NCI-H2196 treated with DMSO at 0.1 percent for 48 hours (cell line): ENCODE data around the gene C1QTNF4.
"Not testable (repeated sequence)": the region's sequence is repeated elsewhere in the genome, so short reads cannot be mapped to it uniquely, and the experiment has no call there.

Experiments used
- DNase-seq: peaks from one replicate; lab custom pipeline; 2025; ENCODE audit not compliant: unreplicated experiment; lab: John Stamatoyannopoulos, UW

The C1QTNF4 gene

DNA sequence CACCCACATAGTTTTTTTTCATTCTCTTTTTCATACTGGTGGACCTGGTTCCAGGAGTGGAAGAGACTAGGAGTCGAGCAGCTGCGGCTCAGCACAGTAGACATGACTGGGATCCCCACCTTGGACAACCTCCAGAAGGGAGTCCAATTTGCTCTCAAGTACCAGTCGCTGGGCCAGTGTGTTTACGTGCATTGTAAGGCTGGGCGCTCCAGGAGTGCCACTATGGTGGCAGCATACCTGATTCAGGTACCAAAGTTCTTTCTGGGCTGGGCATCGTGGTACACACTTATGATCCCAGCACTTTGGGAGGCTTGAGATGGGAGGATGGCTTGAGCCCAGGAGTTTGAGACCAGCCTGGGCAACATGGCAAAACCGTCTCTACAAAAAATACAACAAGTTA lies 24.6 kb downstream of the C1QTNF4 start:
- DNase-seq = no peak

DNA sequence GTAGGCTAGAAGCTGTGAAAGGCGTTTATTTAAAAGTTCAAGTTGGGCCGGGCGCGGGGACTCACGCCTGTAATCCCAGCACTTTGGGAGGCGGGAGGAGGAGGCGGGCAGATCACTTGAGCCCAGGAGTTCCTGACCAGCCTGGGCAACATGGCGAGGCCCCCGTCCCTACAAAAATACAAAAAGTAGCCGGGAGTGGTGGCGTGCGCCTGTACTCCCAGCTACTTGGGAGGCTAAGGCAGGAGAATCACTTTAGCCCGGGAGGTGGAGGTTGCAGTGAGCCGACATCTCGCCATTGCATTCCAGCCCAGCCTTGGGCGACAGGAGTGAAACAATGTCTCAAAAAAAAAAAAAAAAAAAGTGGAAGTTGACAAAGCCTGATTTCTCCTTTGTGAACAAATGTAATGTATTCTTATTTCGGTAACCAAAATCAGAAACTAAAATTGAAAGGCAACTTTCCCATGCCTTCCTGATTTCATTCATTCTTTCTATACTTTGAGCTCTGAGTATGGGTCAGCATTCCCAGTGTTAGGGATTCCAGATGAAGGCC lies 28.0 kb downstream of the C1QTNF4 start:
- no peak for DNase-seq

DNA sequence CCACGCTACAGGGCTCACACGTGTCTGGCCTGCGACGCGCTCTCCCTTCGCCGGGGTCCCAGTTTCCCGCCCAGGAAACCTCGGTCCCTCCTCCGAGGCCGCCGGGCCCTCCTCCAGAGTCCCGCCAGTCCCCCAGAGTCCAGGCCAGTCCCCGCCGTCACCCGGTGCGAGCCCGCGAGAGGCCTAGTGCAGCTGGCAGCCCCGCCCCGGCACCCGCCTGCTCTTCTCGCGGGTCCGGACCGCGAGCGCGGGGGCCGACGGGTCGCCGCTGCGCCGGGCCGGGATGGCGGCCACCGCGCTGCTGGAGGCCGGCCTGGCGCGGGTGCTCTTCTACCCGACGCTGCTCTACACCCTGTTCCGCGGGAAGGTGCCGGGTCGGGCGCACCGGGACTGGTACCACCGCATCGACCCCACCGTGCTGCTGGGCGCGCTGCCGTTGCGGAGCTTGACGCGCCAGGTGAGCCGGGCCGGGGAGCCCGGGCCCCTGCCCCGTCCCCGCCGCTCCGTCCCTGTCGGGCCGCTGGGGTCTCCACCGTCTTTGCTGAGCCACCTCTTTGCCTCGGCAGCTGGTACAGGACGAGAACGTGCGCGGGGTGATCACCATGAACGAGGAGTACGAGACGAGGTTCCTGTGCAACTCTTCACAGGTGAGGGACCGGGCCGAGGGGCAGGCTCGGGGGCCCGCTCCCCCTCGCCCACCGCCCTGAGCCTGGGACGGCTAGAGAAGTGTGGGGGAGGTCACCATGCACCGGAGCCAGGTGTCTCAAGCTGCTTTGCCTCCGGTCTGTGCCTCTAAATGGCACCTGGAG lies 28.7 kb downstream of the C1QTNF4 start, which contains the start of gene PTPMT1:
PTPMT1 (plus strand) TSS at position 260 of the 809 bp plus-strand sequence; CDS start at position 284, 24 bp downstream.
- DNase-seq = peak; percentile 47

DNA sequence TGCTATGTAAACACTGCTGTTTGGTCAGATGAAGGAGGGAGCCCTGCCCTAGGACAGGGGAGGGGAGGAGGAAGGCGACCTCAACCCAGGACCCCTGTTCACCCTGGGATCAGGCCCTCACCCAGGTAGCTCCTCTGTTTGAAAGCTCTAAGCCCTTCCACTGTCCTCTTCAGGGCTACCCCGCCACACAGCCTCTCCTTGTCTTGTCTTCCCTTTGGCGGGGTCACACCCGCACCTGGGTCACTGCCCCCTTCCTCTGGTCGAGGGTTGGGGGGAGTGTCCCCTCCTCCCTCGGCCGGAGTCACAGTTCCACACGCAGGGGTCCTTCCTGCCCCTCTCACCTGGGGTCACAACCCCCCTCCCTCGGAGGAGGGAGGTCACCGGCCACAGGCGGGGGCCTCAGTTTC lies 29.3 kb downstream of the C1QTNF4 start:
- no peak for DNase-seq

DNA sequence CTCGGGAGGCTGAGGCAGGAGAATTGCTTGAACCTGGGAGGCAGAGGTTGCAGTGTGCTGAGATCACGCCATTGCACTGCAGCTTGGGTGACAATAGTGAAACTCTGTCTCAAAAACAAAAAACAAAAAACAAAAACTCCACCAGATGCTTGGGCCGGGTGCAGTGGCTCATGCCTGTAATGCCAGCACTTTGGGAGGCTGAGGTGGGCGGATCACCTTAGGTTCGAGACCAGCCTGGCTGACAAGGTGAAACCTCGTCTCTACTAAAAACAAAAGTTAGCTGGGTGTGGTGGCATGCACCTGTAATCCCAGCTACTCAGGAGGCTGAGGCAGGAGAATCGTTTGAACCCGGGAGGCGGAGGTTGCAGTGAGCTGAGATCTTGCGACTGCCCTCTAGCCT lies 29.8 kb downstream of the C1QTNF4 start:
- DNase-seq = not testable (repeated sequence)

DNA sequence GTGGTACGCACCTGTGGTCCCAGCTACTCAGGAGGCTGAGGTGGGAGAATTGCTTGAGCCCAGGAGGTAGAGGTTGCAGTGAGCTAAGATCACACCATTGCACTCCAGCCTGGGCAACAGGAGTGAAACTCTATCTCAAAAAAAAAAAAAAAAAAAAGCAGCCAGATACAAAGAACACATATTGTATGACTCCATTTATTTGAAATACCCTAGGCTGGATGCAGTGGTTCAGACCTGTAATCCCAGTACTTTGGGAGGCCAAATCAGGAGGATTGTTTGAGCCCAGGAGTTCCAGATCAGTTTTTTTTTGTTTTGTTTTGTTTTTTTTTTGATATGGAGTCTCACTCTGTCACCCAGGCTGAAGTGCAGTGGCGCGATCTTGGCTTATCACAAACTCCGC lies 31.8 kb downstream of the C1QTNF4 start:
- not testable (repeated sequence) for DNase-seq

DNA sequence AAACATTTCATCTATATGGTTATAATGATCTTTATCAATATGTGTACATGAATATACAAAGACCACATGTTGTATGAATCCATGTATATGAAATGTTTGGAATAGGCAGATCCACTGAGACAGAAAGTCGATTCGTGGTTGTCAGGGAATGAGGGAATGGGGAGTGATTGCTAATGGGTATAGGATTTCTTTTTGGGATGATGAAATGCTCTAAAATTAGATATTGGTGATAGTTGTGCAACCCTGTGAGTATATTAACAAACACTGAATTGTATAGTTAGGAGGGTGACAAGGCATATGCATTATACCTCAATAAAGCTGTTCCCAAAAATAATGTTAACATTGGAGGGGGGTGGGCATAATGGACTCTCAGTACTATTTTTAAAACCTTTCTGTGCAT lies 33.8 kb downstream of the C1QTNF4 start:
- no peak for DNase-seq

DNA sequence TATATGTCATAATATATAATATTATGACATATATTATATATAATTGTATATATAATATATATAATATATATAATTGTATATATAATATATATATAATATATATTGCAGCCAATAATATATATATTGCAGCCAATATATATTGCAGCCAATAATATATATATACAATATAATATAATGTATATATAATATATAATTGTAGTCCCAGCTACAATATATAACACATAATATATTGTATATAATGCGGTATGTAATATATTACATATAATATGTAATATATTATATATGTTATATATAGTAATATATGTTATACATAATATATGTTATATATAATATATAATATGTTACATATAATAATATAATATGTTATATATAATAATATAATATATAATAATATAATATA lies 35.5 kb downstream of the C1QTNF4 start:
- no peak for DNase-seq

DNA sequence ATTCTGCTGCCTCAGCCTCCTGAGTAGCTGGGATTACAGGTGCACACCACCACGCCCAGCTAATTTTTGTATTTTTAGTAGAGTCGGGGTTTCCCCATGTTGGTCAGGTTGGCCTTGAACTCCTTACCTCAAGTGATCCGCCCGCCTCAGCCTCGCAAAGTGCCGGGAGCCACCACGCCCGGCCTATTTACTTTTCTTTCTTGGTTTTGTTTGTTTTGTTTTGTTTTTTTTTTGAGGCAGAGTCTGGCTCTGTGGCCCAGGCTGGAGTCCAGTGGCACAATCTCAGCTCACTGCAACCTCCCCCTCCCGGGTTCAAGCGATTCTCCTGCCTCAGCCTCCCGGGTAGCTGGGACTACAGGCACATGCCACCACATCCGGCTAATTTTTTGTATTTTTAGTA lies 37.2 kb downstream of the C1QTNF4 start:
- DNase-seq = not testable (repeated sequence)

DNA sequence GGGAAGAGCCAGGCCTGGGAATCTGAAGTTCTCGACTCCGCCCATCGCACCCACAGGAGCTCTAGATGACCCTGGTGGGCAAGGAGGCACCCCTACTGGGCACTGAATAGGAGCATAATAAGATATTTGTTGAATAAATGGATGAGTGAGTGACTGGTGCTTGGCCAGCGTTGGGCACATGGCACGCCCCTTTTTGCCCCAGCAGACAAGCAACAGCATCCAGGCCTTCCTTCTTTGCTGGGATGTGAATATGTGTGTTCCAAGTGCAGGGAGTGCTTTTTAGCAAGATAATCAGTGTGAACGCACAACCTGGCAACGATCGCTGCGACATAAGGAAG lies 40.8 kb downstream of the C1QTNF4 start:
- DNase-seq = no peak

DNA sequence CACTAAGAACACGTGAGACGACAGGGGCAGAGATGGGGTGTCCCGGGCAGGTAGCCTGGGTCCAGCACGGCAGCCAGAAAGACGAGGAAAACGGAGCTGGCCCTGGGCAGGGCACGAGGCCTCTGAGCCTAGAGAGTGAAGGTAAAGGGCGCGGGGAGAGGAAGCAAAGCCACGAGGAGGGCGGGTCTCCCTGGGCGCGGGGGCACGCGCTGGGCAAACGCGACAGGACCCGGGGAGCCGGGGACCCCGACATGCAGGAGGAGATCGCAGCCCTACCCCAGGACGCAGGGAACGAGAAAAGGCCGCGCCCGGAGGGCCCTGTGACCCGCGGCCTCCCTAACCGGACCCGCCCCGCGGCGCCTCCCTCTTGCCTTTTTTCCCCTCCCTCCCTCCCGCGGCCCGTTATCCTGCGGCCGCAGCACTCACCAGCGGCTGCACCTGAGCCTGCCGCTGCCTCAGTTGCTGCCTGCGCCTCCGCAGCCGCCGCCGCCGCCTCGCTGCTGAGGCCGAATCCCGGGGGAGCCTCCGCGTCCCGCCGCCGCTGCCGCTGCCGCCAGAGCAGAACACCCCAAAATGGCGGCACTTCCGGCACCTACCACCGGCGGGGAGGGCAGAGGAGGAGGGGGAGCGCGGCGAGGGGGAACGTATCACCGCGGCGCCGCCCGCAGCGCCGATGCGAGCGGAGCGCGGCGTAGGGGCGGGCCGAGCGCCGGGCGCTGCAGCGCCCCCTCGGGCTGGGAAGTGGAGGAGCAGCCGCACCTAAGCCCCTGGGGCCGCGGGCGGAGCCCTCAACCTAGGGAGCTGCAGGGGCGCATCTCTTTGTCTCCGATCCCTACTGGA lies 41.4 kb downstream of the C1QTNF4 start, which contains the start of gene CELF1:
CELF1 (minus strand) TSS at position 567 of the 840 bp plus-strand sequence. CDS start 53,609 bp downstream, outside the sequence.
- peak; percentile 87 for DNase-seq

DNA sequence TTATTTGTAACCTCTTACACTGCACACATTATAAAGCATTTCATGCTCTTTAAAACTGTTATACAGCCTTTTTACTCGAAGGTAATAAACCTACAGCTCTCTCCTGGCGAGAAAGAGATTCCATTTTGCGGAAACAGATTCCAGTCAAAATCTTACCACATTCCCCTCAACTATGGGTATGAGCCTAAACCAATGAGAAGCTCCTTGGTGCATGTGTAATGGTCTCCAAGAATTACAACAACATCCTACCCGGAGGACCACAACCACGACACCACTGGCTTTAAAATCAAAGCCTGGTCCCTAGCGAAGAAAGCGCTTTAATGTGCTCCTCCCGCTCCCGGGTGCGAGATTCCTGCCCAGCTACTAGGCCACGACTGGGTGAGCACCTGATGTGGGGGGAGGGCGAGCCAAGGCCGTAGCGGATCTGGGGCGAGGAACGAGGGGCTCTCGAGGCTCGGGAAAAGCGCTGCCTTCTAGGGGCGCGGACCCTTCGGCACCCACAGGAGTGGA lies 42.1 kb downstream of the C1QTNF4 start:
- DNase-seq = no peak

DNA sequence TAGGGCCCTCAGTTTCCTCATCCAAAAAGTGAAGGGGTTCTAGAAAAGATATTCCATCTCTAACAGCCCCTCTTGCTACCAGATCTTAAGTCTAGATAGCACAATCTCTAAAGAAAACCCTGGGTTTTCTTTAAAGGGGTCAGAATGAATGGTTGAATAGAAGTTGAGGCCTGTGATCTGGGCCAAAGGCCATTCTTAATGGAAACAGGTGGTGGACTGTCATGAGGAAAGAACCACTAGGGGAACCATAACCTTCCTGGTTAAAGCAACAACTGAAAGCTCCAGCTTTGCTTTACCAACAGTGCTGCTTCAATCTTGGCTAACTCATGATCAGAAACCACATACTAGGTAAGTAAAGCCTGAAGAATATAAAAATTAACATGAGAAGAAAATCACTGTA lies 43.1 kb downstream of the C1QTNF4 start:
- DNase-seq = no peak

DNA sequence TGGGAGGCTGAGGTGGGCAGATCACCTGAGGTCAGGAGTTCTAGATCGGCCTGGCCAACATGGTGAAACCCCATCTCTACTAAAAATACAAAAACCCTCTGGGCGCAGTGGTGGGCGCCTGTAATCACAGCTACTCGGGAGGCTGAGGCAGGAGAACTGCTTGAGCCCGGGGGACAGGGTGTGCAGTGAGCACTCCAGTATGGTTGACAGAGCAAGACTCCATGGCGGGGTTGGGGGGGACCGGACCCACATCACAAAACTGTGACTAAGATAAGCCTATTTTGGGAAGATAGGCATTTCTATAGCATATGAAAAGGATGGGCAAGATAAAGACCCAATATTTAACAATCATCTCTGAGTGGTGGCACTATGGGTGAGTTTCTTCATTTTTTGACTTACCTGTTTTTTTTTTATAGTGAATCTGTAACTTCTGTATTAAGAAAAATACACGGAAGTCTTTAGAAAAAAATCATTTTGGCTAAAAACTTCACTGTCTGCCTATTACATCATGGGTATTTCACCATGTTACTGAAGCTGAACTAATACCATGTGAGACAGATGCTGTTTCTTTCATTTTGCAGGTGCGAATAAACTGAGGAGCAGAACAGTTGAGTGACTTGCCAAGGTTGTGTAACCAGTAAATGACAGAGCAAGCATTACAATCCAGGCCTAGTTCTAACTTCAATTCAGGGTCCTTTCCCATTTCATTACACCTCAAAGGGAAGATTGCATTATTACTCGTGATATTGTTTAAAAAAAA lies 43.7 kb downstream of the C1QTNF4 start:
- no peak for DNase-seq

DNA sequence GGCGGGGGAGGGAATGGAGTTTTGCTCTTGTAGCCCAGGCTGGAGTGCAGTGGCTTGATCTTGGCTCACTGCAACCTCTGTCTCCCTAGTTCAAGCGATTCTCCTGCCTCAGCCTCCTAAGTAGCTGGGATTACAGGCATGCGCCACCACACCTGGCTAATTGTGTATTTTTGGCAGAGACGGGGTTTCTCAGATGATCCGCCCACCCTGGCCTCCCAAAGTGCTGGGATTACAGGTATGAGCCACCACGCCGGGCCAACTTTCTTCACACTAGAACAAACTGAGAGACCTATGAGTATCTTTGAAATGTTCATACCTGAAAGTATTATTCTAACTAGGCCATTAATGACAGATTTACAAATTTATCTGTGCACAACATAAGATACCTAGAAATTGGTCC lies 47.9 kb downstream of the C1QTNF4 start:
- not testable (repeated sequence) for DNase-seq

DNA sequence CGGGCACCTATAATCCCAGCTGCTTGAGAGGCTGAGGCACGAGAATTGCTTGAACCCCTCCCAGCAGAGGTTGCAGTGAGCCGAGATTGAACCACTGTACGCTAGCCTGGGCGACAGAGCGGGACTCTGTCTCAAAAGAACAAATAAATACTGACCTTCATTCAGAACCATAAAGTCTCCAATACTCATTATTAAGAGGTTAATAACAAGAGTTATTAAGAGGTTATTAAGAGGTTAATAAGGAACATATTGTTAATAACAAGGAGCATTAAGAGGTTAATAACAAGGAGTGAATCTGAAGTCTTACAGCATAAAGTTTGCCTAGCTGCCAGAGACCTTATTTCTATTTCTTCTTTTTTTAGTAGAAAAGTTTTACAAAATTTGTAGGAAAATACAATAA lies 48.9 kb downstream of the C1QTNF4 start:
- no peak for DNase-seq

DNA sequence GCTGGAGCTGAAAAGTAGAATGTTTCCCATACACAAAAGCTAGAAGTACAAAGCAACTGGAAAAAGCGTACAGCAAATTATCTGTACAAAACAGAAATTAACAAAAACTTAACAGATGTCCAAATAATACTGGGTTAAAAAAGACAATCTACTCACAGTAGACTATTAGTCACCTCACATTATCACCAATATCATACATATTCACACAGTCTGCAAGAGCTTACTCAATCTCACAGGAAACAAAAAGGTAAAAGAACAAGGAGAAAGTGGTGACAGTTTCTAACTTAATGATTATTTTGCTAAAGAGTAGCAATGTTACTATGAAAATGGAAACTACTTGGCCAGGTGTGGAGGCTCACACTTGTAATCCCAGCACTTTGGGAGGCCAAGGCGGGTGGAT lies 53.1 kb downstream of the C1QTNF4 start:
- DNase-seq = no peak

DNA sequence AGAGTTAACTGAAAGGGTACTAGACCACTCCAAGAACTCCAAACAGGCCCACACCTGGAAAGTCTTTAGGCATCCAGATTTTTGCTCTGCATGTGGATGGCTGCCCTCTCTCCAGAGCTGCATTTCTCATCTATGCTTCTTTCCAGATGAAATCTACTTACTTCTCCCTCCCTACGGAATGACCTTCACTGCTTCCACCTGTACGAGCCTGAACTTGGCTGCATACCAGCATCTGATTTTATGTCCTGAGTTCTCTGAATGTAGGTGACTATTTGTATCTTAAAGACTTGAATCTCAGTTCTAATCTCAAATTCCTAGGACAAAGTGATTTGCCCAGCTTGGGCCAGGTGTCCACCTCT lies 54.6 kb downstream of the C1QTNF4 start:
- DNase-seq = no peak
